K562 (cell line): Measurements from ENCODE around the gene REM2. TPM values are rescaled to one million over a fixed set of nuclear protein-coding genes. Genes with fewer than 3 reads are reported as not detected.

Source experiments
- ATAC-seq: fragments of 200-7000 bp; cut with Tn5 transposase; 3 replicates; pipeline ENCODE4 v1.9.1; 2020; ENCODE audit warnings: moderate library complexity
- BruUV-seq: library from RNA; stranded (reverse); fragments of 400-500 nt; replicated peaks from 2 replicates; lab custom pipeline; 2021; lab: Mats Ljungman, UMichigan
- CTCF ChIA-PET: fragments of 300-600 bp; formaldehyde crosslinking; extraction: SDS; loops from one replicate; lab custom pipeline; 2021; ENCODE audit warnings: low intra/inter-chr PET ratio; lab: Yijun Ruan, JAX
- POLR2A ChIA-PET: fragments of 300-600, 350-650 bp; sonication (Branson Sonifier 250); formaldehyde crosslinking; extraction: SDS; loops from one replicate; lab custom pipeline; 2021; ENCODE audit warnings: antibody characterized with exemption, inconsistent platforms; lab: Yijun Ruan, JAX
- DNase-seq, 4 experiments: peaks; one replicate each; pipeline versions ENCODE4 v3.0.0 to v3.0.0-alpha.2; 2011 to 2018; ENCODE audit warnings: low spot score in 3 of 4, mixed read lengths in 3 of 4; ENCODE audit errors: extremely low read depth in 1 of 4
- FAIRE-seq: peaks from 2 replicates; lab custom pipeline; 2011; peaks lifted over from hg19 to GRCh38; lab: Jason Lieb, UNC
- H2AFZ ChIP-seq: 2 replicates; pipeline ENCODE4 v1.6.0; 2011; ENCODE audit warnings: low read depth, low read length, control low read depth, inconsistent platforms
- H3K27ac ChIP-seq: fragments of 200-600 bp; 3 replicates; pipeline ENCODE4 v1.8.0; 2011; ENCODE audit warnings: low read depth, mild to moderate bottlenecking, control low read depth, inconsistent platforms, low read length, moderate library complexity, mixed read lengths; ENCODE audit errors: extremely low read depth
- H3K27me3 ChIP-seq, 2 experiments: fragments of 300-600 bp in 1 of 2; 2 replicates in 1 of 2; 3 replicates in 1 of 2; pipeline versions ENCODE4 v1.6.0 to v1.8.0; 2011; ENCODE audit warnings: inconsistent platforms in 2 of 2, low read length in 2 of 2, mild to moderate bottlenecking in 1 of 2, mixed read lengths in 1 of 2, moderate library complexity in 1 of 2; ENCODE audit not compliant: control insufficient read depth in 2 of 2, insufficient read depth in 2 of 2
- H3K36me3 ChIP-seq: fragments of 300-600 bp; 3 replicates; pipeline ENCODE4 v1.8.0; 2011; ENCODE audit warnings: mild to moderate bottlenecking, low read length, inconsistent platforms; ENCODE audit not compliant: control insufficient read depth, insufficient read depth
- H3K4me1 ChIP-seq, 2 experiments: fragments of 200-600 bp in 1 of 2; replicated peaks in 1 of 2; 2 replicates in 1 of 2; 3 replicates in 1 of 2; pipeline versions ENCODE4 v1.5.1 to v1.8.0; 2011; ENCODE audit warnings: inconsistent platforms in 2 of 2, low read length in 2 of 2, mild to moderate bottlenecking in 1 of 2, mixed read lengths in 1 of 2, moderate library complexity in 1 of 2; ENCODE audit not compliant: control insufficient read depth in 2 of 2, insufficient read depth in 2 of 2
- H3K4me2 ChIP-seq: 2 replicates; pipeline ENCODE4 v1.6.1; 2011; ENCODE audit warnings: low read length, control low read depth, inconsistent platforms, mixed read lengths; ENCODE audit not compliant: insufficient read depth
- H3K4me3 ChIP-seq: fragments of 200-600 bp; sonication (generic), shearing (Covaris generic); 2 replicates; pipeline ENCODE4 v1.5.1; 2016; ENCODE audit warnings: control low read depth, inconsistent platforms
- H3K79me2 ChIP-seq: fragments of 200-600 bp; 3 replicates; pipeline ENCODE4 v1.8.0; 2011; ENCODE audit warnings: low read length, inconsistent platforms; ENCODE audit not compliant: control insufficient read depth, insufficient read depth
- H3K9ac ChIP-seq, 2 experiments: 2 replicates each; pipeline versions ENCODE4 v1.6.0 to v1.6.1; 2011; ENCODE audit warnings: low read depth in 2 of 2, low read length in 2 of 2, control low read depth in 1 of 2, inconsistent platforms in 1 of 2, mild to moderate bottlenecking in 1 of 2, mixed read lengths in 1 of 2; ENCODE audit not compliant: insufficient read depth in 1 of 2
- H3K9me1 ChIP-seq: one replicate; pipeline ENCODE4 v1.6.0; 2011; ENCODE audit warnings: inconsistent platforms, mild to moderate bottlenecking, low read length, moderate library complexity; ENCODE audit not compliant: control insufficient read depth, insufficient read depth
- H3K9me3 ChIP-seq: replicated peaks from 2 replicates; pipeline ENCODE4 v1.5.1; 2011; ENCODE audit warnings: low read depth, low read length, inconsistent platforms; ENCODE audit not compliant: control insufficient read depth, insufficient read depth
- H4K20me1 ChIP-seq: replicated peaks from 2 replicates; pipeline ENCODE4 v1.6.1; 2011; ENCODE audit warnings: low read length, inconsistent platforms, mixed read lengths; ENCODE audit not compliant: control insufficient read depth, insufficient read depth
- ARID1B ChIP-seq: fragments of 450-650 bp; IDR thresholded peaks from 2 replicates; pipeline ENCODE4 v1.6.1; 2016; ENCODE audit warnings: antibody characterized with exemption, mild to moderate bottlenecking, inconsistent platforms
- CEBPB ChIP-seq: fragments of 450-650 bp; IDR thresholded peaks from 2 replicates; pipeline ENCODE4 v1.6.1; 2016; ENCODE audit warnings: missing genetic modification characterization, missing compliant biosample characterization
- CHD2 ChIP-seq: IDR thresholded peaks from 2 replicates; pipeline ENCODE4 v1.6.1; 2011; ENCODE audit warnings: low read depth, low read length
- CREB1 ChIP-seq, 2 experiments: sonication (generic) in 1 of 2; formaldehyde crosslinking in 1 of 2; IDR thresholded peaks; 2 replicates each; pipeline versions ENCODE4 v1.6.1 to v1.8.0; 2012 to 2022; ENCODE audit warnings: inconsistent platforms in 1 of 2, mild to moderate bottlenecking in 1 of 2, missing genetic modification reagents in 1 of 2, moderate library complexity in 1 of 2
- GTF2F1 ChIP-seq: IDR thresholded peaks from 2 replicates; pipeline ENCODE4 v1.6.1; 2011; ENCODE audit warnings: low read depth, low read length, improper control_type of control experiment
- HINFP ChIP-seq: fragments of 450-650 bp; conservative IDR thresholded peaks from 2 replicates; pipeline ENCODE4 v1.6.1; 2016; ENCODE audit warnings: missing genetic modification characterization, low read depth, mild to moderate bottlenecking, control low read depth, missing compliant biosample characterization
- MTA1 ChIP-seq: fragments of 450-650 bp; IDR thresholded peaks from 2 replicates; pipeline ENCODE4 v1.6.1; 2017; ENCODE audit warnings: borderline replicate concordance
- NRF1 ChIP-seq, 2 experiments: fragments of 450-650 bp; IDR thresholded peaks in 1 of 2; conservative IDR thresholded peaks in 1 of 2; 2 replicates each; pipeline ENCODE4 v1.6.1; 2014; ENCODE audit warnings: mild to moderate bottlenecking in 2 of 2
- RB1 ChIP-seq: fragments of 450-650 bp; IDR thresholded peaks from 2 replicates; pipeline ENCODE4 v1.6.1; 2017; ENCODE audit warnings: low read depth, mild to moderate bottlenecking
- ZFP36 ChIP-seq: fragments of 150-350 bp; IDR thresholded peaks from 2 replicates; pipeline ENCODE4 v1.6.1; 2018; ENCODE audit warnings: low read length, low read depth; ENCODE audit not compliant: partially characterized antibody
- ZNF639 ChIP-seq, 2 experiments: fragments of 200-800 bp in 1 of 2; sonication (Bioruptor generic) in 1 of 2; sonication (generic) in 1 of 2; formaldehyde crosslinking in 1 of 2; IDR thresholded peaks in 1 of 2; conservative IDR thresholded peaks in 1 of 2; 2 replicates each; pipeline versions ENCODE4 v1.5.0 to v1.6.1; 2016 to 2020; ENCODE audit warnings: missing compliant biosample characterization in 1 of 2, missing genetic modification characterization in 1 of 2, missing genetic modification reagents in 1 of 2
- WGBS: fragments of 100-300 bp; shearing (Covaris generic); methylation state at CpG from one replicate; pipeline ENCODE4 v1.1.6; 2016; ENCODE audit warnings: low coverage, mixed read lengths; ENCODE audit not compliant: insufficient coverage; ENCODE audit errors: missing lambda C conversion rate; 5-methylcytosine and 5-hydroxymethylcytosine counted together
- in situ Hi-C: fragments of 300-500 bp; cut with MboI; formaldehyde crosslinking; loops from 4 replicates; pipeline ENCODE4 v1.15.0; 2018; ENCODE audit warnings: inconsistent platforms, mixed read lengths
- intact Hi-C: fragments of 100-400 bp; cut with micrococcal nuclease; formaldehyde crosslinking; loops from 2 replicates; pipeline ENCODE4 v1.14.2; 2022
- polyA plus RNA-seq, 8 experiments: library from polyadenylated mRNA; depleted of rRNA in 4 of 8; stranded (reverse) in 5 of 8; unstranded in 3 of 8; fragments of >200 nt; fragmentation: Nextera tagmentation in 2 of 8; fragmentation: Illumina TruSeq in 1 of 8; extraction: Ambion mirVana in 2 of 8; extraction: Trizol in 1 of 8; gene quantifications; 2 replicates each; pipeline versions ENCODE4 v1.2.1 to v1.2.3, GENCODE V29; 2011 to 2014; ENCODE audit warnings: inconsistent platforms in 1 of 8, missing spikeins in 1 of 8
- total RNA-seq, 7 experiments: library from RNA; depleted of rRNA in 6 of 7; stranded (reverse); fragments of >200 nt in 6 of 7; fragmentation: Illumina TruSeq in 2 of 7; extraction: Trizol in 2 of 7; gene quantifications; 2 replicates each; pipeline versions ENCODE4 v1.2.1 to v1.2.3, GENCODE V29; 2011 to 2021; ENCODE audit warnings: low replicate concordance in 1 of 7
- TF ChIP-seq, protein P1 (sequence below), 2 experiments: fragments of 450-650 bp; IDR thresholded peaks; 2 replicates each; pipeline ENCODE4 v1.6.1; 2018; ENCODE audit warnings: mild to moderate bottlenecking in 2 of 2, low read depth in 1 of 2; ENCODE audit not compliant: partially characterized antibody in 2 of 2

REM2 gene
- total and polyA plus RNA-seq, 9 of the 15 experiments (the other 6 are each of a cell fraction or from before 2014, with no cell fraction given), result 0.18 to 1.0 (median 0.38) TPM

- ATAC-seq, result peak; percentile 96
- intact Hi-C loops, result loop anchor here (1.0 to 2.0 kb wide), 3 partner anchors 27 to 129 kb away; partner anchors contain the start of gene HAUS4
- peak; percentile 94 to 99 (median 96) for DNase-seq
- ChIA-PET POLR2A (interaction anchor here (0.6 to 6.2 kb wide), 23 partner anchors 9 to 392 kb away, joined by 3 to 62 read pairs (median 4); partner anchors contain the start of genes AJUBA, CDH24, HAUS4 and PABPN1), CTCF (interaction anchor here (1.3 to 2.8 kb wide), 2 partner anchors 54 to 129 kb away, joined by 6 to 21 read pairs; partner anchors contain the start of gene AJUBA)
- in situ Hi-C loops, result no loop called here
- H3K27ac ChIP-seq, result peak within 1 kb of the TSS; percentile 88
- peaks cover 5 to 14% of the 10 kb centered on the region in 2 experiments; a peak in 3 of 5 replicates for H3K4me1 ChIP-seq
- peak; percentile 99 for FAIRE-seq
- H3K36me3 ChIP-seq, result peaks cover 39% of the 10 kb centered on the region
- BruUV-seq, result no TSS peak
- no peaks in the 10 kb centered on the region for H4K20me1 ChIP-seq
- peaks cover 38% of the 10 kb centered on the region for H3K79me2 ChIP-seq
- H3K9ac ChIP-seq, result peak within 1 kb of the TSS; percentile 93 to 99
- H3K9me3 ChIP-seq, result no peaks in the 10 kb centered on the region
- peak within 1 kb of the TSS; percentile 93 for H3K4me2 ChIP-seq
- WGBS, result under 1% methylated on average over 51 of the region's 51 CpGs
- peak within 1 kb of the TSS; percentile 80 for H3K4me3 ChIP-seq
- H3K27me3 ChIP-seq, result no peaks in the 10 kb centered on the region
- no peaks in the 10 kb centered on the region for H3K9me1 ChIP-seq
- H2AFZ ChIP-seq, result peak within 1 kb of the TSS; percentile 92
- TF ChIP-seq RB1 (peak; percentile 90), HINFP (tag) (no peak), ZFP36 (peak; percentile 30), MTA1 (peak; percentile 33; the same call in 1 of the 2 replicates), CHD2 (0 out of 2 replicates have a peak, but pooled peaks have one; percentile 29), CREB1 (IDR thresholded peaks at IDR 0.05) (peak; percentile 67; the same call in 1 of the 2 replicates), CREB1 (CRISPR knock-in tag; IDR thresholded peaks at IDR 0.05) (peak; percentile 79), CEBPB (tag) (peak; percentile 90), GTF2F1 (peak; percentile 56; the same call in 1 of the 2 replicates), ZNF639 (CRISPR knock-in tag; conservative IDR thresholded peaks at IDR 0.05 in 1 of 2, IDR thresholded peaks at IDR 0.05 in 1 of 2) (0 out of 4 replicates have a peak, but pooled peaks of 1 of the 2 experiments have one; percentile 9), ARID1B (no peak), NRF1 (conservative IDR thresholded peaks at IDR 0.05 in 1 of 2, IDR thresholded peaks at IDR 0.05 in 1 of 2) (peak; percentile 69 to 77)
- TF ChIP-seq, protein P1, sequence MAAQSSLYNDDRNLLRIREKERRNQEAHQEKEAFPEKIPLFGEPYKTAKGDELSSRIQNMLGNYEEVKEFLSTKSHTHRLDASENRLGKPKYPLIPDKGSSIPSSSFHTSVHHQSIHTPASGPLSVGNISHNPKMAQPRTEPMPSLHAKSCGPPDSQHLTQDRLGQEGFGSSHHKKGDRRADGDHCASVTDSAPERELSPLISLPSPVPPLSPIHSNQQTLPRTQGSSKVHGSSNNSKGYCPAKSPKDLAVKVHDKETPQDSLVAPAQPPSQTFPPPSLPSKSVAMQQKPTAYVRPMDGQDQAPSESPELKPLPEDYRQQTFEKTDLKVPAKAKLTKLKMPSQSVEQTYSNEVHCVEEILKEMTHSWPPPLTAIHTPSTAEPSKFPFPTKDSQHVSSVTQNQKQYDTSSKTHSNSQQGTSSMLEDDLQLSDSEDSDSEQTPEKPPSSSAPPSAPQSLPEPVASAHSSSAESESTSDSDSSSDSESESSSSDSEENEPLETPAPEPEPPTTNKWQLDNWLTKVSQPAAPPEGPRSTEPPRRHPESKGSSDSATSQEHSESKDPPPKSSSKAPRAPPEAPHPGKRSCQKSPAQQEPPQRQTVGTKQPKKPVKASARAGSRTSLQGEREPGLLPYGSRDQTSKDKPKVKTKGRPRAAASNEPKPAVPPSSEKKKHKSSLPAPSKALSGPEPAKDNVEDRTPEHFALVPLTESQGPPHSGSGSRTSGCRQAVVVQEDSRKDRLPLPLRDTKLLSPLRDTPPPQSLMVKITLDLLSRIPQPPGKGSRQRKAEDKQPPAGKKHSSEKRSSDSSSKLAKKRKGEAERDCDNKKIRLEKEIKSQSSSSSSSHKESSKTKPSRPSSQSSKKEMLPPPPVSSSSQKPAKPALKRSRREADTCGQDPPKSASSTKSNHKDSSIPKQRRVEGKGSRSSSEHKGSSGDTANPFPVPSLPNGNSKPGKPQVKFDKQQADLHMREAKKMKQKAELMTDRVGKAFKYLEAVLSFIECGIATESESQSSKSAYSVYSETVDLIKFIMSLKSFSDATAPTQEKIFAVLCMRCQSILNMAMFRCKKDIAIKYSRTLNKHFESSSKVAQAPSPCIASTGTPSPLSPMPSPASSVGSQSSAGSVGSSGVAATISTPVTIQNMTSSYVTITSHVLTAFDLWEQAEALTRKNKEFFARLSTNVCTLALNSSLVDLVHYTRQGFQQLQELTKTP (IDR thresholded peaks at IDR 0.05; ENCODE audit: low read depth in 1 of 2, partially characterized antibody in 2 of 2), result peak; percentile 27 to 58
These were observed 46.3 kb downstream of the REM2 start, which contains the start of gene PRMT5 for GRCh38 chr14:22929104-22929960. Gene PRMT5, minus strand, starts transcription at chr14:22929376. Its CDS starts 15 bp downstream, at chr14:22929361.
